Measurements from ENCODE around the gene DDX43. TPM values are rescaled to one million over a fixed set of nuclear protein-coding genes. Genes with fewer than 3 reads are reported as not detected.
"Not testable (repeated sequence)": the region's sequence is repeated elsewhere in the genome, so short reads cannot be mapped to it uniquely, and the experiment has no call there.

The DDX43 gene
- total and polyA plus RNA-seq, 2 donors (not counting 1 experiment from before 2014, with no cell fraction given): 1.5 to 2.0 TPM

DNA sequence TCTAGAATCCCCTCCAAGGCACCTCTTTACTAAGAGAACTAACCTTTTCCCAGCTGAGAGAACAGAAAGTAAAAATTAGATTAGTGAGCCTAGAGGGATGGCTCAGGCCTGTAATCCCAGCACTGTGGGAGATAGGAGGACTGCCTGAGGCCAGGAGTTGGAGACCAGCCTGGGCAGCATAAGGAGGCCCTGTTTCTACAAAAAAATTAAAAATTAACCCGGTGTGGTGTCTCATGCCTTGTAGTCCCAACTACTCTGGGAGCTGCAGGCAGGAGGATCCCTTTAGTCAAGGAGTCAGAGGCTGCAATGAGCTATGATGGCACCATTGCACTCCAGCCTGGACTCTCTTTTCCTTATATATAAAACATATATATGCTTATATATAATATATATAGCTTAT is 19.4 kb upstream of the DDX43 start:
- TF ChIP-seq, protein P1, sequence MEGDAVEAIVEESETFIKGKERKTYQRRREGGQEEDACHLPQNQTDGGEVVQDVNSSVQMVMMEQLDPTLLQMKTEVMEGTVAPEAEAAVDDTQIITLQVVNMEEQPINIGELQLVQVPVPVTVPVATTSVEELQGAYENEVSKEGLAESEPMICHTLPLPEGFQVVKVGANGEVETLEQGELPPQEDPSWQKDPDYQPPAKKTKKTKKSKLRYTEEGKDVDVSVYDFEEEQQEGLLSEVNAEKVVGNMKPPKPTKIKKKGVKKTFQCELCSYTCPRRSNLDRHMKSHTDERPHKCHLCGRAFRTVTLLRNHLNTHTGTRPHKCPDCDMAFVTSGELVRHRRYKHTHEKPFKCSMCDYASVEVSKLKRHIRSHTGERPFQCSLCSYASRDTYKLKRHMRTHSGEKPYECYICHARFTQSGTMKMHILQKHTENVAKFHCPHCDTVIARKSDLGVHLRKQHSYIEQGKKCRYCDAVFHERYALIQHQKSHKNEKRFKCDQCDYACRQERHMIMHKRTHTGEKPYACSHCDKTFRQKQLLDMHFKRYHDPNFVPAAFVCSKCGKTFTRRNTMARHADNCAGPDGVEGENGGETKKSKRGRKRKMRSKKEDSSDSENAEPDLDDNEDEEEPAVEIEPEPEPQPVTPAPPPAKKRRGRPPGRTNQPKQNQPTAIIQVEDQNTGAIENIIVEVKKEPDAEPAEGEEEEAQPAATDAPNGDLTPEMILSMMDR (conservative IDR thresholded peaks at IDR 0.05 in 1 of 2, IDR thresholded peaks at IDR 0.05 in 1 of 2; ENCODE audit: low read depth in 1 of 2, low read length in 2 of 2): no peak
- TF ChIP-seq EZH2 (IDR thresholded peaks at IDR 0.05; ENCODE audit: low read length, missing control alignments): no peak
- H3K27ac ChIP-seq (ENCODE audit: insufficient read depth, low read length): no peak overlapping the region
- DNase-seq (ENCODE audit: low read depth in 2 of 2): no peak
- H2AFZ ChIP-seq (ENCODE audit: low read length): no peak overlapping the region
- H3K27me3 ChIP-seq (ENCODE audit: control insufficient read depth, insufficient read depth, low read length): no peaks in the 10 kb centered on the region
- H3K9me3 ChIP-seq (ENCODE audit: control insufficient read depth, insufficient read depth, low read depth, low read length): no peaks in the 10 kb centered on the region
- no peaks in the 10 kb centered on the region for H4K20me1 ChIP-seq (ENCODE audit: control insufficient read depth, extremely low read depth, insufficient read depth, low read length)
- H3K36me3 ChIP-seq (ENCODE audit: control insufficient read depth, insufficient read depth, low read length): no peaks in the 10 kb centered on the region
- H3K4me2 ChIP-seq (ENCODE audit: extremely low read depth, insufficient read depth, low read length): no peak overlapping the region
- H3K4me1 ChIP-seq (ENCODE audit: control insufficient read depth, extremely low read depth, insufficient read depth, low read length): no peaks in the 10 kb centered on the region
- no peaks in the 10 kb centered on the region for H3K79me2 ChIP-seq (ENCODE audit: control insufficient read depth, insufficient read depth, low read length)
- H3K4me3 ChIP-seq (replicated peaks in 1 of 4; ENCODE audit: control extremely low read depth in 1 of 4, insufficient read depth in 1 of 4, low read depth in 3 of 4, low read length in 4 of 4): no peak overlapping the region
- H3K9ac ChIP-seq (ENCODE audit: insufficient read depth, low read length): no peak overlapping the region

DNA sequence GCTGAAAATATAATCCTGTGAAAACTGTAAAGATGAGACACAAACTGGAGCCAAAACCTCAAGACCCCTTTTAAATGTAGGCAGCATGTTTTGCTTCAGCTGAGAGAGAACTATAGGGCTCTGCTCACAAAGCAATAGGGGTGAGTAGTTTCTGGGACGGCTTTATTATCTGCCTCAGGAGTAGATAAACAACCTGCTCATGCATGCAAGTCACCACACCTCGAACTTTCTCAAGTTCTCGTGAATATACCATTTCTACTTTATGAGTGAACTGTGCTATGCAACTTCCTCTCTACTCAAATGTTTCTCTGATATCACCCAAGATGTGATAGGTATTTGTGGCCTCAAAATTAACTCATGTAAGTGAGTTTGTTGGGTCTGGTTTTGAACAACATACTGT is 17.4 kb upstream of the DDX43 start:
- Histone ChIP-seq H3K4me3 (replicated peaks in 1 of 4; ENCODE audit: control extremely low read depth in 1 of 4, insufficient read depth in 1 of 4, low read depth in 3 of 4, low read length in 4 of 4) (no peak overlapping the region), H3K27ac (ENCODE audit: insufficient read depth, low read length) (no peak overlapping the region), H3K79me2 (ENCODE audit: control insufficient read depth, insufficient read depth, low read length) (no peaks in the 10 kb centered on the region), H4K20me1 (ENCODE audit: control insufficient read depth, extremely low read depth, insufficient read depth, low read length) (no peaks in the 10 kb centered on the region), H3K4me2 (ENCODE audit: extremely low read depth, insufficient read depth, low read length) (no peak overlapping the region), H3K9me3 (ENCODE audit: control insufficient read depth, insufficient read depth, low read depth, low read length) (no peaks in the 10 kb centered on the region), H3K4me1 (ENCODE audit: control insufficient read depth, extremely low read depth, insufficient read depth, low read length) (no peaks in the 10 kb centered on the region), H3K27me3 (ENCODE audit: control insufficient read depth, insufficient read depth, low read length) (no peaks in the 10 kb centered on the region), H3K9ac (ENCODE audit: insufficient read depth, low read length) (no peak overlapping the region), H3K36me3 (ENCODE audit: control insufficient read depth, insufficient read depth, low read length) (no peaks in the 10 kb centered on the region), H2AFZ (ENCODE audit: low read length) (no peak overlapping the region)
- TF ChIP-seq, protein P1 (conservative IDR thresholded peaks at IDR 0.05 in 1 of 2, IDR thresholded peaks at IDR 0.05 in 1 of 2; ENCODE audit: low read depth in 1 of 2, low read length in 2 of 2): no peak
- TF ChIP-seq EZH2 (IDR thresholded peaks at IDR 0.05; ENCODE audit: low read length, missing control alignments): no peak
- no peak for DNase-seq (ENCODE audit: low read depth in 2 of 2)

DNA sequence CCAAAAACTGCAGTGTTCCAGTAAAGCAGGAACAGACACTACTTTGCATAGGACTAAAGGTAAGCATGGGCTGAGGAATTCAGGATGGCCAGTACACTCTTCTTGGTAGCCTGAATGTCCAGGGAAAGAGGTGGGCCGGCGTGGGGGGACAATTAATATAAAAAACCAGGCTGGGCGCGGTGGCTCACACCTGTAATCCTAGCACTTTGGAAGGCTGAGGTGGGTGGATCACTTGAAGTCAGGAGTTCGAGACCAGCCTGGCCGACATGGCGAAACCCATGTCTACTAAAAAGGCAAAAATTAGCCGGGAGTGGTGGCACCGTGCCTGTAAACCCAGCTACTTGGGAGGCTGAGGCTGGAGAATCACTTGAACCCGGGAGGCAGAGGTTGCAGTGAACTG is 13.1 kb upstream of the DDX43 start:
- not testable (repeated sequence) for H2AFZ ChIP-seq (ENCODE audit: low read length); H3K79me2 ChIP-seq (ENCODE audit: control insufficient read depth, insufficient read depth, low read length); H3K9me3 ChIP-seq (ENCODE audit: control insufficient read depth, insufficient read depth, low read depth, low read length); H3K4me3 ChIP-seq (replicated peaks in 1 of 4; ENCODE audit: control extremely low read depth in 1 of 4, insufficient read depth in 1 of 4, low read depth in 3 of 4, low read length in 4 of 4); H3K9ac ChIP-seq (ENCODE audit: insufficient read depth, low read length); DNase-seq (ENCODE audit: low read depth in 2 of 2); H4K20me1 ChIP-seq (ENCODE audit: control insufficient read depth, extremely low read depth, insufficient read depth, low read length); H3K4me2 ChIP-seq (ENCODE audit: extremely low read depth, insufficient read depth, low read length); H3K27ac ChIP-seq (ENCODE audit: insufficient read depth, low read length); H3K4me1 ChIP-seq (ENCODE audit: control insufficient read depth, extremely low read depth, insufficient read depth, low read length); H3K36me3 ChIP-seq (ENCODE audit: control insufficient read depth, insufficient read depth, low read length); H3K27me3 ChIP-seq (ENCODE audit: control insufficient read depth, insufficient read depth, low read length)

Data from fibroblast of lung (primary cell).